ENCODE results near the gene PFN1. TPM values are rescaled to one million over a fixed set of nuclear protein-coding genes. Genes with fewer than 3 reads are reported as not detected.
A peak's percentile ranks its signal among the peaks of the same experiment; 100 is the strongest.

The PFN1 gene
- total and polyA plus RNA-seq, 10 of the 15 experiments (the other 5 are each of a cell fraction or from before 2014, with no cell fraction given), result 154 to 3,892 (median 1,918) TPM

DNA sequence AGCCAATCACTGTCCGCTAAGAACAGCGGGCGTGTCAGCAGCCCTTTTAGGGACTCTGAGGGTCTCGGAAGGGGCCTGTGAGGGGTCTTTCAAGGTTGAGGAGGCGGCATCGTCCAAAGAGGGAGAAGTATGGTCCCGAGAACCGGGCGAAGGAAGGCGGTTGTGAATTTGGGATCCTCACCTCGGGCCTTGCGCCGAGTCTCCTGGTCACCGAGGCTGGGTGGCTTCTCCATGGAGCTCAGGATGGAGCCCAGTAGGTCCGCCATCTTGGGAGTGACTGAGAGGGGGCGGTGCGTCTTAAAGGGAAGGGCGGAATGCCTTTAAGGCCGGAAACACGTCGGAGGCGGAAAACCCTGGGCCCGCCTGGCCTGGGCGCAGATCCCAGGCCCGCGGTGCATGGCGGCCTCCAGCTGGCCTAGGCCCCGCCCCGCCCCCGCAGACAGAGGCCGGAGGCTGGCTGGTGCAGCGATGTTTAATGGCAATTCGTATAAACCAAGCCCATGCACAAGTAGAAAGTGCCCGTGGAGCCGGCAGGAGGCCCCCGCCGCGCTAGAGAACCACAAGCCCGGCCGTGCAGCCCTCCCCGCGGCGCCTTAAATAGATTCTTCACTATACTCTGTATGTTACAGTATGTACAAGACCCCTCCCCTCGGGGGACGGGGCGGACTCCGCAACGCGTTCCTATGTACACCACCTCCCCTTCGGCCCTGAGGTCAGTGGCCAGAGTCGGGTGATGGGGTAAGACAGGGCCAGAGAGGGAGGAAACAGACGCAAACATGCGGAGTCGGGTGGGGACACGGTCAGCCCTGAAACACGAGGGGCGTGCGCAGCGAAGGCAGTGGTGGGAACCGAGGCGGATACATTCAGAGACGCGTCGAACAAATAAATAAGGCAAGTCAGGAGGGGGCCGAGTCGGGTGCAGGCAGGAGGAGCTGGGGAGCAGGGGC lies 19.5 kb upstream of the PFN1 start, which contains the start of gene SPAG7:
TSS of gene SPAG7 (minus strand) at position 279 of the 947 bp plus-strand sequence. CDS start at position 266, 13 bp downstream.
- peaks cover 10 to 11% of the 10 kb centered on the region in 2 experiments; a peak in 3 of 4 replicates for H3K36me3 ChIP-seq (ENCODE audit: control insufficient read depth in 2 of 2, insufficient read depth in 2 of 2, low read length in 1 of 2)
- H3K27me3 ChIP-seq (replicated peaks in 1 of 2; ENCODE audit: control insufficient read depth in 2 of 2, insufficient read depth in 2 of 2, low read length in 1 of 2), result no peaks in the 10 kb centered on the region
- in situ Hi-C loops (cut with MboI) (no loop called here), intact Hi-C loops (cut with micrococcal nuclease; ENCODE audit: unreplicated experiment) (loop anchor here (1.0 to 5.0 kb wide), 4 partner anchors 19 to 94 kb away; no protein-coding TSS in a partner anchor)
- ChIA-PET RAD21 (ENCODE audit: unreplicated experiment) (interaction anchor here (0.8 to 6.4 kb wide), 23 partner anchors 10 to 405 kb away, joined by 3 to 73 read pairs (median 4); partner anchors contain the start of genes ARRB2, CAMTA2, ENO3 and INCA1), CTCF (interaction anchor here (0.6 to 3.6 kb wide), 16 partner anchors 11 to 725 kb away, joined by 3 to 28 read pairs (median 8); partner anchors contain the start of genes C1QBP, CAMTA2, CHRNE and ENO3), SMC1A (ENCODE audit: uncharacterized antibody, unreplicated experiment) (interaction anchor here (0.7 to 4.3 kb wide), 22 partner anchors 11 to 270 kb away, joined by 3 to 50 read pairs (median 4); partner anchors contain the start of genes CAMTA2, CHRNE, ENO3 and KIF1C), POLR2A (interaction anchor here (0.6 to 8.5 kb wide), 14 partner anchors 10 to 452 kb away, joined by 3 to 272 read pairs (median 6); partner anchors contain the start of genes CAMTA2, ENO3, INCA1 and KIF1C)
- DNase-seq (ENCODE audit: low read depth, low spot score), result peak; percentile 90
- H3K4me3 ChIP-seq, result peak within 1 kb of the TSS; percentile 89
- H3K4me1 ChIP-seq (ENCODE audit: control insufficient read depth, insufficient read depth, low read length), result peaks cover 14% of the 10 kb centered on the region
- no peak for FAIRE-seq
- H3K9ac ChIP-seq (ENCODE audit: control insufficient read depth, insufficient read depth, low read length), result peak within 1 kb of the TSS; percentile 98
- no peaks in the 10 kb centered on the region for H4K20me1 ChIP-seq (ENCODE audit: control insufficient read depth, insufficient read depth)
- peak within 1 kb of the TSS; percentile 100 for H3K27ac ChIP-seq (ENCODE audit: control insufficient read depth, insufficient read depth)
- peaks cover 29% of the 10 kb centered on the region for H3K79me2 ChIP-seq (ENCODE audit: control insufficient read depth, insufficient read depth, low read length)
- under 1% methylated on average over 66 of the region's 66 CpGs for WGBS (ENCODE audit: insufficient coverage, insufficient replicate concordance, low lambda C conversion rate, missing lambda C conversion rate)
- peak; percentile 69 for ATAC-seq
- H3K9me3 ChIP-seq (replicated peaks; ENCODE audit: control insufficient read depth, insufficient read depth, low read length), result no peaks in the 10 kb centered on the region
- peak within 1 kb of the TSS; percentile 99 for H3K4me2 ChIP-seq (ENCODE audit: control insufficient read depth, insufficient read depth)
- TSS peak; percentile 89 for BruUV-seq (replicated peaks)
- H2AFZ ChIP-seq (ENCODE audit: control insufficient read depth, low read depth, low read length), result peak within 1 kb of the TSS; percentile 94
- peak; percentile 24 for TF ChIP-seq CREM (IDR thresholded peaks at IDR 0.05; ENCODE audit: low read depth)
- 0 out of 2 replicates have a peak, but pooled peaks have one; percentile 38 for TF ChIP-seq BACH1 (IDR thresholded peaks at IDR 0.05; ENCODE audit: borderline replicate concordance)
- no peak for TF ChIP-seq EED (IDR thresholded peaks at IDR 0.05; ENCODE audit: low read depth)
- TF ChIP-seq NFYA (IDR thresholded peaks at IDR 0.05; ENCODE audit: borderline replicate concordance, low read depth, low read length), result no peak
- TF ChIP-seq, protein P1, sequence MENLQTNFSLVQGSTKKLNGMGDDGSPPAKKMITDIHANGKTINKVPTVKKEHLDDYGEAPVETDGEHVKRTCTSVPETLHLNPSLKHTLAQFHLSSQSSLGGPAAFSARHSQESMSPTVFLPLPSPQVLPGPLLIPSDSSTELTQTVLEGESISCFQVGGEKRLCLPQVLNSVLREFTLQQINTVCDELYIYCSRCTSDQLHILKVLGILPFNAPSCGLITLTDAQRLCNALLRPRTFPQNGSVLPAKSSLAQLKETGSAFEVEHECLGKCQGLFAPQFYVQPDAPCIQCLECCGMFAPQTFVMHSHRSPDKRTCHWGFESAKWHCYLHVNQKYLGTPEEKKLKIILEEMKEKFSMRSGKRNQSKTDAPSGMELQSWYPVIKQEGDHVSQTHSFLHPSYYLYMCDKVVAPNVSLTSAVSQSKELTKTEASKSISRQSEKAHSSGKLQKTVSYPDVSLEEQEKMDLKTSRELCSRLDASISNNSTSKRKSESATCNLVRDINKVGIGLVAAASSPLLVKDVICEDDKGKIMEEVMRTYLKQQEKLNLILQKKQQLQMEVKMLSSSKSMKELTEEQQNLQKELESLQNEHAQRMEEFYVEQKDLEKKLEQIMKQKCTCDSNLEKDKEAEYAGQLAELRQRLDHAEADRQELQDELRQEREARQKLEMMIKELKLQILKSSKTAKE (IDR thresholded peaks at IDR 0.05; ENCODE audit: low read depth, poor library complexity, severe bottlenecking), result no peak
- no peak for TF ChIP-seq NRF1 (conservative IDR thresholded peaks at IDR 0.05; ENCODE audit: low read depth, low read length)
- TF ChIP-seq POLR2AphosphoS2 (IDR thresholded peaks at IDR 0.05; ENCODE audit: low read depth, low read length), result 0 out of 2 replicates have a peak, but pooled peaks have one; percentile 87
- TF ChIP-seq STAT3 (IDR thresholded peaks at IDR 0.05; ENCODE audit: low read depth, low read length), result no peak
- TF ChIP-seq NR2C1 (IDR thresholded peaks at IDR 0.05), result peak; percentile 52
- no peak; the same call in none of the 2 replicates for TF ChIP-seq DPF2 (IDR thresholded peaks at IDR 0.05)
- no peak for TF ChIP-seq SP1 (IDR thresholded peaks at IDR 0.05; ENCODE audit: low read depth, low read length)
- TF ChIP-seq EGR1 (IDR thresholded peaks at IDR 0.05; ENCODE audit: borderline replicate concordance in 1 of 2, low read depth in 2 of 2, low read length in 2 of 2), result peak; percentile 10 to 92
- TF ChIP-seq CHD2 (IDR thresholded peaks at IDR 0.05; ENCODE audit: borderline replicate concordance, low read depth, low read length), result no peak
- TF ChIP-seq, protein P2, sequence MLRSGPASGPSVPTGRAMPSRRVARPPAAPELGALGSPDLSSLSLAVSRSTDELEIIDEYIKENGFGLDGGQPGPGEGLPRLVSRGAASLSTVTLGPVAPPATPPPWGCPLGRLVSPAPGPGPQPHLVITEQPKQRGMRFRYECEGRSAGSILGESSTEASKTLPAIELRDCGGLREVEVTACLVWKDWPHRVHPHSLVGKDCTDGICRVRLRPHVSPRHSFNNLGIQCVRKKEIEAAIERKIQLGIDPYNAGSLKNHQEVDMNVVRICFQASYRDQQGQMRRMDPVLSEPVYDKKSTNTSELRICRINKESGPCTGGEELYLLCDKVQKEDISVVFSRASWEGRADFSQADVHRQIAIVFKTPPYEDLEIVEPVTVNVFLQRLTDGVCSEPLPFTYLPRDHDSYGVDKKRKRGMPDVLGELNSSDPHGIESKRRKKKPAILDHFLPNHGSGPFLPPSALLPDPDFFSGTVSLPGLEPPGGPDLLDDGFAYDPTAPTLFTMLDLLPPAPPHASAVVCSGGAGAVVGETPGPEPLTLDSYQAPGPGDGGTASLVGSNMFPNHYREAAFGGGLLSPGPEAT (IDR thresholded peaks at IDR 0.05; ENCODE audit: low read depth), result peak; percentile 96
- peak; percentile 39; the same call in 1 of the 2 replicates for TF ChIP-seq RAD21 (IDR thresholded peaks at IDR 0.05; ENCODE audit: insufficient read depth, low read depth, low read length)

All from GM12878 (cell line).